Activated naive CD8-positive, alpha-beta T cell treated with anti-CD3 and anti-CD28 coated beads, Interleukin-2, amount 50 U/mL, for 24 hours (primary cell): ENCODE measurements around the gene CD40.

ENCODE experiments used
- ATAC-seq: fragments of 150-1000 bp; cut with Tn5 transposase; one replicate; pipeline ENCODE4 v1.10.0; 2021
- DNase-seq: peaks from one replicate; pipeline ENCODE4 v3.0.0; 2021
- H3K27ac Mint-ChIP-seq: one replicate; pipeline ENCODE4 v1.8.0; 2021; ENCODE audit warnings: mild to moderate bottlenecking, mixed read lengths
- H3K27me3 Mint-ChIP-seq: one replicate; pipeline ENCODE4 v1.8.0; 2021; ENCODE audit warnings: mixed read lengths
- H3K36me3 Mint-ChIP-seq: one replicate; pipeline ENCODE4 v1.8.0; 2021; ENCODE audit warnings: low read depth, mixed read lengths
- H3K4me1 Mint-ChIP-seq: one replicate; pipeline ENCODE4 v1.8.0; 2021; ENCODE audit warnings: mixed read lengths
- H3K4me3 Mint-ChIP-seq: one replicate; pipeline ENCODE4 v1.8.0; 2021; ENCODE audit warnings: mild to moderate bottlenecking, moderate library complexity, mixed read lengths
- H3K9me3 Mint-ChIP-seq: one replicate; pipeline ENCODE4 v1.8.0; 2021; ENCODE audit warnings: mixed read lengths

CD40 gene

GRCh38 chr20:46157625-46158024, 39.5 kb downstream of the CD40 start:
- H3K9me3 Mint-ChIP-seq, result no peaks in the 10 kb centered on the region
- DNase-seq (no peak), ATAC-seq (no peak)
- H3K36me3 Mint-ChIP-seq, result no peaks in the 10 kb centered on the region
- peaks cover 7% of the 10 kb centered on the region for H3K27me3 Mint-ChIP-seq
- no peaks in the 10 kb centered on the region for H3K4me1 Mint-ChIP-seq
- no peak overlapping the region for H3K27ac Mint-ChIP-seq
- no peak overlapping the region for H3K4me3 Mint-ChIP-seq

GRCh38 chr20:46158476-46158987, 40.4 kb downstream of the CD40 start:
- Mint-ChIP-seq H3K9me3 (no peaks in the 10 kb centered on the region), H3K27me3 (peaks cover 7% of the 10 kb centered on the region), H3K4me3 (no peak overlapping the region), H3K27ac (no peak overlapping the region), H3K36me3 (no peaks in the 10 kb centered on the region), H3K4me1 (no peaks in the 10 kb centered on the region)
- DNase-seq (no peak), ATAC-seq (no peak)

GRCh38 chr20:46159101-46159897, 41.2 kb downstream of the CD40 start:
- no peaks in the 10 kb centered on the region for H3K4me1 Mint-ChIP-seq
- H3K27ac Mint-ChIP-seq, result no peak overlapping the region
- ATAC-seq (no peak), DNase-seq (no peak)
- no peaks in the 10 kb centered on the region for H3K36me3 Mint-ChIP-seq
- H3K4me3 Mint-ChIP-seq, result no peak overlapping the region
- no peaks in the 10 kb centered on the region for H3K9me3 Mint-ChIP-seq
- peaks cover 10% of the 10 kb centered on the region for H3K27me3 Mint-ChIP-seq

- ATAC-seq, result no peak
- Mint-ChIP-seq H3K4me1 (no peaks in the 10 kb centered on the region), H3K27me3 (peaks cover 11% of the 10 kb centered on the region), H3K9me3 (no peaks in the 10 kb centered on the region), H3K4me3 (no peak overlapping the region), H3K27ac (no peak overlapping the region), H3K36me3 (no peaks in the 10 kb centered on the region)
- DNase-seq, result no peak
Observed at GRCh38 chr20:46160661-46161060, 42.5 kb downstream of the CD40 start.

- H3K27ac Mint-ChIP-seq, result no peak overlapping the region
- no peaks in the 10 kb centered on the region for H3K9me3 Mint-ChIP-seq
- no peak for ATAC-seq
- H3K4me1 Mint-ChIP-seq, result no peaks in the 10 kb centered on the region
- DNase-seq, result no peak
- no peak overlapping the region for H3K4me3 Mint-ChIP-seq
- no peaks in the 10 kb centered on the region for H3K36me3 Mint-ChIP-seq
- peaks cover 11% of the 10 kb centered on the region for H3K27me3 Mint-ChIP-seq
Observed at GRCh38 chr20:46161921-46162320, 43.8 kb downstream of the CD40 start.

- DNase-seq, result no peak
Observed at GRCh38 chr20:46164254-46164653, 46.1 kb downstream of the CD40 start.

GRCh38 chr20:46167080-46167479, 49.0 kb downstream of the CD40 start:
- H3K4me3 Mint-ChIP-seq, result no peak overlapping the region
- H3K27me3 Mint-ChIP-seq, result peaks cover 21% of the 10 kb centered on the region
- DNase-seq (no peak), ATAC-seq (no peak)
- no peaks in the 10 kb centered on the region for H3K9me3 Mint-ChIP-seq
- no peaks in the 10 kb centered on the region for H3K4me1 Mint-ChIP-seq
- H3K27ac Mint-ChIP-seq, result no peak overlapping the region
- H3K36me3 Mint-ChIP-seq, result no peaks in the 10 kb centered on the region

More at GRCh38 chr20:46164254-46164653, 46.1 kb downstream of the CD40 start:
- no peak overlapping the region for H3K27ac Mint-ChIP-seq
- no peaks in the 10 kb centered on the region for H3K9me3 Mint-ChIP-seq
- no peak overlapping the region for H3K4me3 Mint-ChIP-seq
- no peaks in the 10 kb centered on the region for H3K4me1 Mint-ChIP-seq
- no peaks in the 10 kb centered on the region for H3K36me3 Mint-ChIP-seq
- ATAC-seq, result no peak
- peaks cover 13% of the 10 kb centered on the region for H3K27me3 Mint-ChIP-seq

GRCh38 chr20:46168438-46168837, 50.3 kb downstream of the CD40 start:
- H3K4me1 Mint-ChIP-seq, result no peaks in the 10 kb centered on the region
- no peak overlapping the region for H3K27ac Mint-ChIP-seq
- no peaks in the 10 kb centered on the region for H3K9me3 Mint-ChIP-seq
- peaks cover 33% of the 10 kb centered on the region for H3K27me3 Mint-ChIP-seq
- no peaks in the 10 kb centered on the region for H3K36me3 Mint-ChIP-seq
- ATAC-seq (no peak), DNase-seq (no peak)
- no peak overlapping the region for H3K4me3 Mint-ChIP-seq

GRCh38 chr20:46169245-46170171, 51.4 kb downstream of the CD40 start:
- Mint-ChIP-seq H3K27ac (no peak overlapping the region), H3K36me3 (no peaks in the 10 kb centered on the region), H3K4me1 (no peaks in the 10 kb centered on the region), H3K9me3 (no peaks in the 10 kb centered on the region), H3K4me3 (no peak overlapping the region), H3K27me3 (peaks cover 36% of the 10 kb centered on the region)
- DNase-seq (no peak), ATAC-seq (no peak)

- Mint-ChIP-seq H3K4me1 (no peaks in the 10 kb centered on the region), H3K36me3 (no peaks in the 10 kb centered on the region), H3K27me3 (peaks cover 49% of the 10 kb centered on the region), H3K27ac (no peak overlapping the region), H3K4me3 (no peak overlapping the region), H3K9me3 (no peaks in the 10 kb centered on the region)
- no peak for ATAC-seq
- no peak for DNase-seq
Observed at GRCh38 chr20:46171476-46171875, 53.4 kb downstream of the CD40 start.

- Mint-ChIP-seq H3K9me3 (no peaks in the 10 kb centered on the region), H3K4me3 (no peak overlapping the region), H3K36me3 (no peaks in the 10 kb centered on the region), H3K27ac (no peak overlapping the region), H3K27me3 (peaks cover 50% of the 10 kb centered on the region), H3K4me1 (no peaks in the 10 kb centered on the region)
- DNase-seq, result no peak
- no peak for ATAC-seq
Observed at GRCh38 chr20:46171909-46172308, 53.8 kb downstream of the CD40 start.

GRCh38 chr20:46172455-46172854, 54.3 kb downstream of the CD40 start:
- Mint-ChIP-seq H3K4me1 (no peaks in the 10 kb centered on the region), H3K9me3 (no peaks in the 10 kb centered on the region), H3K27me3 (peaks cover 50% of the 10 kb centered on the region), H3K27ac (no peak overlapping the region), H3K4me3 (no peak overlapping the region), H3K36me3 (no peaks in the 10 kb centered on the region)
- DNase-seq, result no peak
- ATAC-seq, result no peak

- DNase-seq (no peak), ATAC-seq (no peak)
- Mint-ChIP-seq H3K27me3 (peaks cover 51% of the 10 kb centered on the region), H3K27ac (no peak overlapping the region), H3K4me1 (no peaks in the 10 kb centered on the region), H3K36me3 (no peaks in the 10 kb centered on the region), H3K4me3 (no peak overlapping the region), H3K9me3 (no peaks in the 10 kb centered on the region)
Observed at GRCh38 chr20:46172961-46173536, 54.9 kb downstream of the CD40 start.

- H3K9me3 Mint-ChIP-seq, result no peaks in the 10 kb centered on the region
- ATAC-seq (no peak), DNase-seq (no peak)
- H3K27ac Mint-ChIP-seq, result no peak overlapping the region
- no peak overlapping the region for H3K4me3 Mint-ChIP-seq
- H3K27me3 Mint-ChIP-seq, result peaks cover 50% of the 10 kb centered on the region
- no peaks in the 10 kb centered on the region for H3K36me3 Mint-ChIP-seq
- no peaks in the 10 kb centered on the region for H3K4me1 Mint-ChIP-seq
Observed at GRCh38 chr20:46173652-46174468, 55.7 kb downstream of the CD40 start.
